Mucosa of rectum (tissue), 2 donors: ENCODE results near the gene PRKG1.

Experiments used
- H3K27ac ChIP-seq, 2 donors: one replicate each; pipeline ENCODE4 v1.7.0; 2013; ENCODE audit warnings: inconsistent platforms in 2 of 2, low read depth in 2 of 2, low read length in 2 of 2
- H3K27me3 ChIP-seq, 2 donors: one replicate each; pipeline ENCODE4 v1.7.0; 2013; ENCODE audit warnings: low read length in 2 of 2; ENCODE audit not compliant: control insufficient read depth in 2 of 2, insufficient read depth in 2 of 2
- H3K36me3 ChIP-seq, 2 donors: one replicate each; pipeline ENCODE4 v1.7.0; 2013; ENCODE audit warnings: low read length in 2 of 2; ENCODE audit not compliant: control insufficient read depth in 2 of 2, insufficient read depth in 2 of 2
- H3K4me1 ChIP-seq, 2 donors: one replicate each; pipeline ENCODE4 v1.7.0; 2013; ENCODE audit warnings: low read length in 2 of 2, mild to moderate bottlenecking in 1 of 2; ENCODE audit not compliant: control insufficient read depth in 2 of 2, insufficient read depth in 2 of 2
- H3K4me3 ChIP-seq, 2 donors: one replicate each; pipeline ENCODE4 v1.7.0; 2013; ENCODE audit warnings: low read length in 2 of 2
- H3K9ac ChIP-seq, 2 donors: one replicate each; pipeline ENCODE4 v1.7.0; 2013; ENCODE audit warnings: low read length in 2 of 2, low read depth in 1 of 2, mild to moderate bottlenecking in 1 of 2
- H3K9me3 ChIP-seq, 2 donors: one replicate each; pipeline ENCODE4 v1.7.0; 2013; ENCODE audit warnings: low read length in 2 of 2; ENCODE audit not compliant: control insufficient read depth in 2 of 2
- donor health status: healthy.
- donor health status: Normal muscosa, but diverticular disease.

PRKG1 gene

DNA sequence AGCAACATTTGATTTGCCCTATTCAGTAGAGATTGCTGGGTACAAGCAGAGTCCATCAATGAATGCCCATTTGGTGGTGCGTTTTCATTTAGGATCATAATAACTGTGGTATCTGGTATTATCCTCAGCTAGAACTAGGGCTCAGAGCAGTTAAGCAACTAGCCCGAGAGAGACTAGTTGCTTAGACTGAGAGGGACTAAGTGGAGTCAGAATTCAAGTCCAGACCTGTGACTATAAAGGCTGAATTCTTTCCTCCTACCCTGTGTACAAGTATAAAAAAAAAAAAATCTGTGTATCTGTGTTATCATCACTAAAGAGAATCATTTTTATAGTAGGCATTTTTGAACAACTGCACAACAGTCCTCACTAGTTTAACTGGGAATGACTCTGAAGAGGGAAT lies 1194.5 kb downstream of the PRKG1 start:
- Histone ChIP-seq H3K4me1 (no peaks in the 10 kb centered on the region), H3K36me3 (no peaks in the 10 kb centered on the region), H3K9ac (no peak overlapping the region), H3K27me3 (no peaks in the 10 kb centered on the region), H3K27ac (no peak overlapping the region), H3K9me3 (no peaks in the 10 kb centered on the region), H3K4me3 (no peak overlapping the region)

DNA sequence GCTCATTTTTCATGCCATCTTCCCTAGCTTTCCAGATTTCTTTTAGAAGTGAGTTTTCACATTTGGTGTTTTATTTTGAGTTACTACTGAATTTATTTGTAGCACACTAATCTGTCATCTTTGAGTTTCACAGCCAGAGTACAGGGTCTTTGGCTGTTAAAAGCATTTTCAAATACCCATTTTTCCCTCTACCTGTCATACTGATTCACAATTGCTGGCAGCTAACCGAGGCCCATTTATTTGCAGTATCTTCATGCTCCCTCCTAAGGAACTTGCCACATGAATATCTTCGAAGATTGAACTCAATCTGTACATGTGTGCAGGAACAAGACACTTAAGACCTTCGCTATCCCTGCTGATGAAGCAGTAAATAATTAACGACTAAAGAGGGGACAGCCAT lies 1194.9 kb downstream of the PRKG1 start:
- H3K4me3 ChIP-seq = no peak overlapping the region
- no peaks in the 10 kb centered on the region for H3K36me3 ChIP-seq
- H3K9ac ChIP-seq = no peak overlapping the region
- H3K4me1 ChIP-seq = no peaks in the 10 kb centered on the region
- H3K27me3 ChIP-seq = no peaks in the 10 kb centered on the region
- H3K27ac ChIP-seq = no peak overlapping the region
- no peaks in the 10 kb centered on the region for H3K9me3 ChIP-seq

DNA sequence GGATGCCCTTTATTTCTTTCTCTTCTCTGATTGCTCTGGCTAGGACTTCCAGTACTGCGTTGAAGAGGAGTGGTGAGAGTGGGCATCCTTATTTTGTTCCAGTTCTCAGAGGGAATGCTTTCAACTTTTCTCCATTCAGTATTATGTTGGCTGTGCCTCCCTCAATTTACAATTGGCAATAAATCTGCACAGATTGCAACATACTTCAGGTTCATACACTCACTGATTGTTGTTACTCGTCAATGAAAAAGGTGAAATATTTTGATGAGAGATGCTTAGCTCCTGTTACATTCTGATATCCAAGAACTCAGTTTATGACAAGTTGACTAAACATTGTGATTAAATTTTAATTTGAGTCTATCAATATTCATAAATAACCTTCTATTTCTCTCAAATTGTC lies 1201.9 kb downstream of the PRKG1 start:
- Histone ChIP-seq H3K36me3 (no peaks in the 10 kb centered on the region), H3K4me3 (no peak overlapping the region), H3K27ac (no peak overlapping the region), H3K27me3 (no peaks in the 10 kb centered on the region), H3K9ac (no peak overlapping the region), H3K4me1 (no peaks in the 10 kb centered on the region), H3K9me3 (no peaks in the 10 kb centered on the region)

DNA sequence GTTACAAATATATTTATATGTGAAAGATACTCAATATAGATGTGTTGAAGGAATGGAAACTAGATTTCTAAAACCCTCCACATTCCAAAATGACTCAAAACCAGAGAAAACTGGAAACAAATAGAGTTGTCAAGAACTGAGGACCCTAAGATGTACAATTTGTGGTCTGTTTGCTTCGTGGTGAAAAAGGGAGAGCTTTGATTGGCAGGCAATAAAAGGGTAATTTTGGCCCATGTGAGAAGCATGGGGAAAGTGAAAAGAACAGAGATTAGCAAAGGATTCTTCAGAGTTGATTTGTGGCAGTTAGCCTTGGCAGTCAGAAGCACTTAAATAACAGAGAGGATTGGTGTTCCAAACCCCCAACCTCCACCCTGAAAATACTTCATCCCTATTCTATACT lies 1202.7 kb downstream of the PRKG1 start:
- Histone ChIP-seq H3K9ac (no peak overlapping the region), H3K9me3 (no peaks in the 10 kb centered on the region), H3K36me3 (no peaks in the 10 kb centered on the region), H3K4me1 (no peaks in the 10 kb centered on the region), H3K27me3 (no peaks in the 10 kb centered on the region), H3K27ac (no peak overlapping the region), H3K4me3 (no peak overlapping the region)

DNA sequence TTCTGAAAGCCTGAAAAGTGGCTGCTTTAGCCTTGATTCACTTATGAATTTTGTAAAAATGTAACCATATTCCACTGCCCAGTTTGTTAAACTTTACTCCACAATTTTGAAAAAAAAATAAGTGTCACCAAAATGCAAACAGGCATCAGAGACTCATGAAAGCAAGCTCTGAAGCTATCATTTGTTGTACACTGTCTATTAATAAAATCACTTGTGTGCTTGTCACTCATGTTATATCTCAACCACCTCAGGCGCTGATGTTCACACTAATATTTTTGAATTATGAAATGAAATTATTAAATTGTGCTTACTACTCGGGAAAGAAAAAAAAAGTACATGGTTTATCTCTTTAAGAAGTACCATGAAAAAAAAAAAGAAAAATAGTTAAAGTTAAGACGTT lies 1205.3 kb downstream of the PRKG1 start:
- H3K27me3 ChIP-seq = no peaks in the 10 kb centered on the region
- no peak overlapping the region for H3K27ac ChIP-seq
- H3K36me3 ChIP-seq = no peaks in the 10 kb centered on the region
- H3K9ac ChIP-seq = no peak overlapping the region
- no peak overlapping the region for H3K4me3 ChIP-seq
- H3K9me3 ChIP-seq = no peaks in the 10 kb centered on the region
- no peaks in the 10 kb centered on the region for H3K4me1 ChIP-seq

DNA sequence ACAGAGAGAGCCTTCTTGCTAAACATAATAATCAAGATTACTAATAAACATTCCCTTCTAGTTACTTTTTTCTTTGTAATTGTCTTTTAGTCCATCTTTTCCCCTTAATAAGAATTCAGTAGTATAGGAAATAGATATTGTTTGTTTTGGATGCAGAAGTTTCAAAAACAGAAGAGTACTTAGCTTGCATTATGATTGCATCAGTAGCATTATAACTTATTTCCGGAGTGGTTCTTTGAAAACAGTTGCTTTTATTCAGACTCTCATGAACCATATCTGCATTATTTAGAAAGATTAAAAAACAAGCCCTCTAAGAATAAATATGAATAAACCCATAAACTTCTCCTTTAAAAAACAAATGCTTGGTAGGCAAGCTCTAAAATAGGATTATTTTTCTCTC lies 1205.8 kb downstream of the PRKG1 start:
- Histone ChIP-seq H3K4me1 (no peaks in the 10 kb centered on the region), H3K27ac (no peak overlapping the region), H3K4me3 (no peak overlapping the region), H3K27me3 (no peaks in the 10 kb centered on the region), H3K9ac (no peak overlapping the region), H3K36me3 (no peaks in the 10 kb centered on the region), H3K9me3 (no peaks in the 10 kb centered on the region)

DNA sequence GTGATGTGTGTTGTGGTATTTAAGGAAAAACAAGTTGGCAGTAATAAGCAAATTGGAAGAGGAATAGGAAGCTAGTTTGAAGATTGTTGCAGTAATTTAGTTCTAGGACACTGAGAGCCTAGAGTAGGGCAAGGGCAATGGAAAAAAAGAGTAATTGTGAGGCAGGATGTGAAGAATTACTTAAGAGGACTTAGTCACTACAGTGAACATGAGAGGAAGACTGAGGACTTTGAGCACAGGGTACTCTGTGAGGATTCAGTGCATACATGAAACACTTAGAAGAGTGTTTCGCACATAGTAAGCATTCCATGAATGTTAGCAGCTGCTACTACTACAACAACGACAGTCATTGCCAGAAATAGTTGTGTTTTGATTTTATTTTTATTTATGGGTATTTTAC lies 1208.9 kb downstream of the PRKG1 start:
- Histone ChIP-seq H3K4me1 (peaks cover 1 to 7% of the 10 kb centered on the region in 2 donors), H3K36me3 (no peaks in the 10 kb centered on the region), H3K9me3 (no peaks in the 10 kb centered on the region), H3K4me3 (no peak overlapping the region), H3K27ac (no peak overlapping the region), H3K9ac (no peak overlapping the region), H3K27me3 (no peaks in the 10 kb centered on the region)

DNA sequence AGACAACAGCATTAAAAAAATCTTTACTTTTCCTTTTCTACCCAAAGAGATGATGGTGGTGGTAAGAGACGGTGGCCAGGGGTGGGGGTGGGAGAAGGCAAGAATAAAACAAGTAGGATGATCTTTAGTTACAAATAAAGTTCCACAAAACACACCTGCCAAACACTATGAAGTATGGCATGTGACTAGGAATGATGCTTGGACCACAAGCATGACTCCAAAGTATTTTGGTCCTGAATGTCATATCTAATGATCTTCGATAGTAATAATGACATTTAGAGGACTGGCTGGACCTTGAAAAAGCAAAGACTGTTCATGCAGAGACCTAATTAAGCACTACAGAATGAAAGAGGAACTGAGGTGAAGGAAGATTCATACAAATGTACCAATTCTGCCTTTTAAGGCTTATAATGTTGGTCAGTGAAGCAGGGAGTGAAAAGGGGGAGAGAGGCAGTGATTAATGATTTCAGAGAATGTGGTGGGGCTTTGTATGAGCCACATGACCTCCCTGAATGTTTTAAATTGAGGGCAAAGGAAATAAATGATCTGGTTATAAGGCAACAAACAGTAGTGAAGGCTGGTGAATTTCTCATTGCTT lies 1210.2 kb downstream of the PRKG1 start:
- Histone ChIP-seq H3K9ac (no peak overlapping the region), H3K4me1 (peaks cover 3 to 11% of the 10 kb centered on the region in 2 donors), H3K4me3 (no peak overlapping the region), H3K36me3 (no peaks in the 10 kb centered on the region), H3K27ac (no peak overlapping the region), H3K9me3 (no peaks in the 10 kb centered on the region), H3K27me3 (no peaks in the 10 kb centered on the region)

DNA sequence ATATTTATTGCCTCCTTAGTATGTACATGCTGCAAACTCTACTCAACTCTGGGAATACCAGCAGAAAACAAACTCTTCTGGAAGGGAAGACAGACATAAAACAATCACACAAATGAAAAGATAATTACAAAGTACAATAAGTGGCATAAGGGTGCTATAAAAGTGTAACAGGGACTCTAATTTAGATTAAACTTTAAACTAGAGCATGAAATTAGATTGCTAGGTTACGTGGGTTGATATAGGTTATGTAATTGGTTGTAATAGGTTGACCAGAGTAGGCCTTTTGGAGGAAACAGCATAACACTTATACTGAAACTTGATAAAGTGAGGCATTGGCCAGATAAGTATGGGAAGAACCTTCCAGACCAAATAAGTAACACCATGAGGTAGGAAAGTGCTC lies 1213.6 kb downstream of the PRKG1 start:
- Histone ChIP-seq H3K4me3 (peak overlapping the region in 1 of 2 donors; percentile 20), H3K36me3 (no peaks in the 10 kb centered on the region), H3K4me1 (peaks cover 3 to 11% of the 10 kb centered on the region in 2 donors), H3K27ac (peak overlapping the region in 1 of 2 donors; percentile 26), H3K9me3 (no peaks in the 10 kb centered on the region), H3K9ac (no peak overlapping the region), H3K27me3 (no peaks in the 10 kb centered on the region)

DNA sequence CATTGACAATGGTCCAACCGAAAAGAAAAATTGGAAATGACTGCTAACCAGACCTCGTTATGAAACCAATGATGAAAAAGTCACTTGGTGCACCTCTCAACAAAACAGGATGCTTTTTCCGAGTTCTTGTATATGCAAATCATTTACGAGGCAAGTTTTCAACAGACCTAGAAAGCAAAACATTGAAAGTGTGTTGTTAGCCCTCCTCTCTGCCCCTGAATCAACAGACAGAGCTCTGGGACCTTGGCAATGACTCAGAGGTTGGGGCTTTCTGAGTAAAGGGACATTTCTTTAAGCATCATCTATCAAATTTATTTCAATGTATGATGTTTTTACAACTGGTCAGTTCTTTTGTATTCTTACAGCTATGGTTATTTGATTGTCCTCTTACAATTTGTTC lies 1223.5 kb downstream of the PRKG1 start:
- Histone ChIP-seq H3K27me3 (no peaks in the 10 kb centered on the region), H3K4me1 (no peaks in the 10 kb centered on the region), H3K27ac (no peak overlapping the region), H3K4me3 (no peak overlapping the region), H3K9ac (no peak overlapping the region), H3K9me3 (no peaks in the 10 kb centered on the region), H3K36me3 (no peaks in the 10 kb centered on the region)
